K562 (cell line): ENCODE measurements around the gene TTLL8. TPM values are rescaled to one million over a fixed set of nuclear protein-coding genes. Genes with fewer than 3 reads are reported as not detected.

Experiments used
- BRF1 ChIP-seq: IDR thresholded peaks from 3 replicates; pipeline ENCODE4 v1.6.1; 2011; ENCODE audit warnings: borderline replicate concordance, mild to moderate bottlenecking; ENCODE audit not compliant: insufficient read length; ENCODE audit errors: extremely low read depth
- CC2D1A ChIP-seq: fragments of 450-650 bp; IDR thresholded peaks from 2 replicates; pipeline ENCODE4 v1.6.1; 2017; ENCODE audit warnings: mild to moderate bottlenecking
- HMGN3 ChIP-seq: IDR thresholded peaks from 2 replicates; pipeline ENCODE4 v1.6.1; 2011; ENCODE audit warnings: borderline replicate concordance, low read depth, mild to moderate bottlenecking, mixed read lengths, low read length; ENCODE audit not compliant: insufficient read length; ENCODE audit errors: extremely low read depth
- KAT7 ChIP-seq: sonication (generic); formaldehyde crosslinking; IDR thresholded peaks from 2 replicates; pipeline ENCODE4 v1.8.0; 2022; ENCODE audit warnings: missing genetic modification reagents, mild to moderate bottlenecking, borderline replicate concordance
- MLLT1 ChIP-seq, 2 experiments: fragments of 450-650 bp; IDR thresholded peaks; 2 replicates each; pipeline ENCODE4 v1.6.1; 2016
- RERE ChIP-seq: sonication (generic); formaldehyde crosslinking; IDR thresholded peaks from 2 replicates; pipeline ENCODE4 v1.8.0; 2023; ENCODE audit warnings: missing genetic modification reagents, mild to moderate bottlenecking, borderline replicate concordance
- SMAD4 ChIP-seq: fragments of 250-450 bp; sonication (Bioruptor Pico); conservative IDR thresholded peaks from 2 replicates; pipeline ENCODE4 v1.8.0; 2021; ENCODE audit warnings: inconsistent platforms, mild to moderate bottlenecking, moderate library complexity
- TEAD1 ChIP-seq, 2 experiments: fragments of 450-650 bp in 1 of 2; sonication (generic) in 1 of 2; formaldehyde crosslinking; IDR thresholded peaks; 2 replicates each; pipeline versions ENCODE4 v1.4.0 to v1.8.0; 2020 to 2022; ENCODE audit warnings: mild to moderate bottlenecking in 2 of 2, missing genetic modification reagents in 1 of 2
- ZBTB1 ChIP-seq: sonication (generic); formaldehyde crosslinking; IDR thresholded peaks from 2 replicates; pipeline ENCODE4 v1.8.1; 2023; ENCODE audit warnings: missing genetic modification reagents, low read depth, mild to moderate bottlenecking, borderline replicate concordance
- ZBTB11 ChIP-seq, 3 experiments: fragments of 200-800 bp in 1 of 3; fragments of 250-450 bp in 1 of 3; fragments of 450-650 bp in 1 of 3; sonication (Bioruptor Pico) in 1 of 3; sonication (Bioruptor generic) in 1 of 3; formaldehyde crosslinking in 1 of 3; IDR thresholded peaks; 2 replicates each; pipeline versions ENCODE4 v1.6.1 to v1.8.0; 2016 to 2022; ENCODE audit warnings: mild to moderate bottlenecking in 2 of 3, missing genetic modification characterization in 2 of 3, missing compliant biosample characterization in 1 of 3, moderate library complexity in 1 of 3
- ZNF551 ChIP-seq: fragments of 250-450 bp; sonication (Bioruptor Pico); IDR thresholded peaks from 2 replicates; pipeline ENCODE4 v1.5.0; 2021; ENCODE audit warnings: mild to moderate bottlenecking, moderate library complexity
- ZNF668 ChIP-seq: fragments of 250-450 bp; sonication (Bioruptor Pico); IDR thresholded peaks from 2 replicates; pipeline ENCODE4 v1.8.0; 2022; ENCODE audit warnings: mild to moderate bottlenecking, inconsistent platforms
- polyA plus RNA-seq, 8 experiments: library from polyadenylated mRNA; depleted of rRNA in 4 of 8; stranded (reverse) in 5 of 8; unstranded in 3 of 8; fragments of >200 nt; fragmentation: Nextera tagmentation in 2 of 8; fragmentation: Illumina TruSeq in 1 of 8; extraction: Ambion mirVana in 2 of 8; extraction: Trizol in 1 of 8; gene quantifications; 2 replicates each; pipeline versions ENCODE4 v1.2.1 to v1.2.3, GENCODE V29; 2011 to 2014; ENCODE audit warnings: inconsistent platforms in 1 of 8, missing spikeins in 1 of 8
- total RNA-seq, 7 experiments: library from RNA; depleted of rRNA in 6 of 7; stranded (reverse); fragments of >200 nt in 6 of 7; fragmentation: Illumina TruSeq in 2 of 7; extraction: Trizol in 2 of 7; gene quantifications; 2 replicates each; pipeline versions ENCODE4 v1.2.1 to v1.2.3, GENCODE V29; 2011 to 2021; ENCODE audit warnings: low replicate concordance in 1 of 7

The TTLL8 gene
- total and polyA plus RNA-seq, 9 of the 15 experiments (the other 6 are each of a cell fraction or from before 2014, with no cell fraction given) = not detected

- TF ChIP-seq RERE (CRISPR knock-in tag) (no peak), SMAD4 (CRISPR knock-in tag) (0 out of 2 replicates have a peak, but pooled peaks have one; percentile 35), ZNF551 (no peak), HMGN3 (peak; percentile 54), KAT7 (CRISPR knock-in tag) (peak; percentile 70; the same call in 1 of the 2 replicates), TEAD1 (CRISPR knock-in tag; IDR thresholded peaks at IDR 0.05) (peak in 1 of 2 experiments; percentile 15; a peak in 1 of 4 replicates), ZBTB1 (CRISPR knock-in tag) (peak; percentile 76; the same call in 1 of the 2 replicates), MLLT1 (IDR thresholded peaks at IDR 0.05) (no peak), ZBTB11 (CRISPR knock-in tag; IDR thresholded peaks at IDR 0.05) (peak in 1 of 3 experiments; percentile 51; a peak in 2 of 6 replicates), BRF1 (no peak), ZNF668 (CRISPR knock-in tag) (no peak), CC2D1A (no peak)
Measured at GRCh38 chr22:49971232-49972162, 86.6 kb downstream of the TTLL8 start (continued).
